Amniotic epithelial cell (primary cell): ENCODE measurements around the gene SHROOM4.

Source experiments
- DNase-seq: peaks from one replicate; pipeline ENCODE4 v3.0.0-alpha.2; 2010; ENCODE audit warnings: low read depth

SHROOM4 gene

DNA sequence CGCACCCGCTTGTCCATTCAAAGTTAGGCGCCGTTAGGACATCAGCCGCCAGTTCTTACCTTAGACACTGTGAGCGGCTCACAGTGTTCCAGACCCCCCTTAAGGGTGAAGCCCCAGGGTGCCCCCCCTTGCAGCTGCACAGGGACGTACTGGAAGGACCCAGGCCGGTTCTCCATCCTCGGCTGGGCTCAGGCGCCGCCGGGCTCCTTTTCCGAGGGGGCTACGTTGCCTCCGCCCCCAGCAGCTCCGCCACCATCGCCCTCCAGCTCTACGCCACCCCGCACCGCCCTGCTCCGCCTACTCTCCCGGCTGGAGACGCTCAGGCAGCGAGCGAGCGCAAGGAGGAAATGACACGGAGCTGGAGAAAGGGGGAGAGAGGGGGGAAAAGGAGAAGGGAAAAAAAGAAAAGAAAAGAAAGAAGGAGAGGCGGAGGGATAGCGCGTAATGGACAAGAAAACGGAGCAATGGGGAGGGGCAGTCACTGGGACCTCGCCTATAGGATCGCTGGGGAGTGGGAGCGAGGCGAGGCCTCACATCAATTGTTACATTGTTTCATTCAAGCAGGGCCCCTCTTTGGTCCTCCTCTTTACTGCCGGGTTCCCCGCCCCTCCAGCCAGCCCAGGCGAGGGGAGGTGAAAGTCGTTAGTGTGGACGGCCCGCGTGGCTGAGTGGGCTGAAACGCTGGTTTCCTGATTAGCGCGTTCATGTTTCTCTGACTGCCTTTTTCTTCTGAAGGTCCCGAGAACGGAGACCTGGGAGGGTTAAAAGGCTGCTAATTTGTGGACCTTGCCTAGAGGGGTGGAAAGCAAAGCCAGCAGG lies at the start of gene SHROOM4:
Gene SHROOM4 (minus strand): TSS at position 352 of the 819 bp plus-strand sequence. CDS start 176 bp downstream, at position 176.
- peak; percentile 64 for DNase-seq

DNA sequence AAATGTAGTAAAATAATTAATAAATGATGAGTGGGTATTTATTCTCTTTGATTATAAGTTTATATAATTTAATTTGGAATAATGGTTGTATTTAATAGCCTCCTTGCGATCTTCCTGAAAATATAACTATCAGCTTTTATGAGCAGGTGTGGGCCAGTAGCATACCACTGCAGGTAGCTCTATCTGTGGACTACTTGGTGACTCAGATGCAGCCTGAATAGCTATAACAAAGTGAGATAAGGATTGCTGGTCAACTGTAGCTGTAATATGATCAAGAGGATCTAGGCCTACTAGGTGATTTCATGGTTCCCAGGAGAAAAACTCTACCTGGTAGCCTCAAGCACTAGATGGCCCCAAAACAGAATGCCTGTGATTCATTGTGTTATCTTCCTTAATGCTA lies 49.5 kb upstream of the SHROOM4 start:
- DNase-seq = no peak

DNA sequence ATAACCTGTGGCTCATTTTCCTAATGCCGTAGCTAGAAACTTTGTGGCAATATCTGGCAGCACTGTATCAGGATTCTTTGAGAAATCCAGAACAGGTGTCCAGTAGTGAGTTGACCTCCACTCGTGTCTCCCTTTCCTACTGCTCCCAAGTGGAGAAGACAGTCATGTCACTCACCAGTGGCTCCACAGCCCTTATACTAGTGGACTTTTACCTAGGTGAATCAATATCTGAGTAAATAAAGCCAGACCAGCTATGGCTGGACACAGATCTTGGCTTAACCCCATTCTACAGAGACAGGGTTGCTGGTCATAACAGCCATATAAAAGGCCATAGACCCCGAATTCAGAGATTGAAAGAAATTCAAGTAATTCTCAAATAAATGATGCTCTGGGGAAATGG lies 46.5 kb upstream of the SHROOM4 start:
- no peak for DNase-seq

GRCh38 chrX:50858548-50858947 lies 44.6 kb upstream of the SHROOM4 start:
- DNase-seq = no peak

DNA sequence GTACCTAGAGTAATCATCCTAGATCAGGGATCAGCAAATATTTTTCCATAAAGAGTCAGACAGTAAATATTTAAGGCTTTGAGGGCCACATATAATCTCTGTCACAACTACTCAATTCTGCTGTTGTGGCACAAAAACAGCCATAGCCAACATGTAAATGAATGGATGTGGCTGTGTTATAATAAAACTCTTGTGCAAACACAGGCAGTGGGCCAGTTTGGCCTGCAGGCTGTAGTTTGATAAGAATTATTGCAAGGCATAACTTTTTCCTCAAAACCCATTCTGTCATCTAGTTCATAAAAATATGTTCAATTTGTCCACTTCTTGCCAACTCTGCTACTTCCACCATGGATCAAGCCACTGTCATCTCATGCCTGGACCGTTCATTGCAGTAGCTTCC lies 39.4 kb upstream of the SHROOM4 start:
- DNase-seq = no peak

GRCh38 chrX:50852524-50852923 lies 38.5 kb upstream of the SHROOM4 start:
- DNase-seq = no peak

- no peak for DNase-seq
These were observed 28.2 kb upstream of the SHROOM4 start for GRCh38 chrX:50842221-50842620.

DNA sequence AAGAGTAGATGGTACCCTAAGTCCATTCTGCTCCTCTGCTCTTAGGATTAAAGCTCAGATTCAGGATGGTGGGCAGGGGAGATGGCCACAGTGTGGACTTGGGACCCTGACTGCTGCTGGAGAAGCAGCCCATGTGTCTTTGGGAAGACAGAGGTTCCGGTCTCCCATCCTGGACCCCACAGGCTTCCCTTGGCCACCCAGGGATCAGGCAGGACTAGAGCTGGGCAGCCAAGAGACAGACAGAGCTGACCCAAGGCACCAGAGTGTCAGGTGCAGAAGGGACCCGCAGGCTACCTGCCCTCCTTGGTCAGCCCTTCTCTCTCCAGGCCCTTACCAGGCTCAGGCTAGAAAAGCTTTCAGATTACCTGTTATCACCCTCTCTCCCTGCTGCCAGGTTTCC lies 25.7 kb upstream of the SHROOM4 start:
- DNase-seq = no peak

DNA sequence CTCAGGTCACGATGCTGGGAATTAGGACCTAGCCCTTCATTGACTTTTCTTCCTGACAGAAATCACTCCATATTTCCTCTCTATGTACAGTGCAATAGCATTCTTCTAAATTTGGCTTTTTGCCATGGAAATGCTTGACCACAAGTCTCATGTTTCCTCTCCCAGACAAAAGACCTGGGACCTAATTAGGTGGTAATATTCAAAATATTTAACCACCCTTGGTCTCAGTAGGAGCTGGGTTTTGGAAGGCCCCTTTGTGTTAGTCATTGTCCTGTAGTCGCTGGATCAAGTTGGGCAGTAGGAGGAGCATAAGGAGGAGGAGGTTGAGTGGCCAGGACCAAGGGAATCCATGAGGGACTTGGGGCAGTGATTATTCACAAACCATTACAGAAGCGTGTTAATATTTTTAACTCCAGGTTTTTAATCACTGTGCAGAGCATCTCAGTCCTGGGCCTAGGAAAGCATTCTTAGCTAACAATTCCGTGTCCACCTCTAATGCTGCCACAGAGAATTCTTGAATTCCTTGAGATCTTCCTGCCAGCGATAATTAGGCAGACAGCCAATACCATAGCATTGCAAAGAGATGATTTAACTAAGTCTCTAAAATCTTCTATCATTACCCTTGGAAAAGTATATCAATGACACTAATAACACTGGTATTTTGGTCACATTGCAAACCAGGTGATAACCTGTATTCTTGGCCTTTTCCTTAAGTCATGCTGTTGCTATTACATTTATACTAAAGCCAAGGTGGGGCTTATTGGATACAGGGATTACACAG lies 25.0 kb upstream of the SHROOM4 start:
- peak; percentile 6 for DNase-seq

- DNase-seq = no peak
These were observed 14.0 kb upstream of the SHROOM4 start for GRCh38 chrX:50827996-50828395.

DNA sequence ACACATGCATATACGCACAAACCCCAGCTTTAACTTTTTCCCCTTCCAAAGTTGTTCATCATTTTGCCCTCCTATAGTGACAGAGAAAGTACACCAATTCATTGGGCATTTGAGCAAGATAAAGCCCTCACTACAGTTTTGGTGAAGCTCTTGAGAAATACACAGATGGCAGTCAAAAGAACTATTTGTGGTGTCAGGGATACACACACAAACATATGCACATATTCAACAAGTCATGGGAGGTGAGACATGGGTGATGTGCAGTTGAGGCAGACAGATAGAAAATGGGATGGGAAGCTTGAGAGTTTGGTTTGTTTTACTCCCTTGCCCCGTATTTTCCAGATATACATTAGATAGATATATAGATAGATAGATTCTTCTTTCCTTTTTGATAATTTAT lies 11.8 kb upstream of the SHROOM4 start:
- no peak for DNase-seq

- no peak for DNase-seq
These were observed 5.0 kb upstream of the SHROOM4 start for GRCh38 chrX:50818986-50819385.

DNA sequence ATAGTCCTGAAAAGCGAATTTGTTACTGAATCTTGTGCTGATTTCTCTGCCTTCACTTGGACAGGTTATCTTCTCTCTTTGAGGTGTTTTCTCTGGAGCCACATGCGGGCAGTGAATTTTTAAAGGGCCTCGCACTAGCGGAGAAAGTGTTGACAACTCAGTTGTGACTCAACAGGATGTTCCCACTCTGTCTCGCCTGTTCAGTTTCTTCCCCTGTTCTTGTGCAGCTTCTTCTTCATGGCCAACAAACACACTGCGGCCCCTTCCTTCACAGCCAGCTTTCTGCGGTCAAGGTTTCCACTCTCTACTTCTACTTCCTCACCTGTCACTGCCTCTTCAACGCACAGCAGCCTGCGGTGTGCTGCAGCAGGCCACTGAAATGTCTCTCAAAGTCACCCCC lies 1.1 kb upstream of the SHROOM4 start:
- peak; percentile 38 for DNase-seq

DNA sequence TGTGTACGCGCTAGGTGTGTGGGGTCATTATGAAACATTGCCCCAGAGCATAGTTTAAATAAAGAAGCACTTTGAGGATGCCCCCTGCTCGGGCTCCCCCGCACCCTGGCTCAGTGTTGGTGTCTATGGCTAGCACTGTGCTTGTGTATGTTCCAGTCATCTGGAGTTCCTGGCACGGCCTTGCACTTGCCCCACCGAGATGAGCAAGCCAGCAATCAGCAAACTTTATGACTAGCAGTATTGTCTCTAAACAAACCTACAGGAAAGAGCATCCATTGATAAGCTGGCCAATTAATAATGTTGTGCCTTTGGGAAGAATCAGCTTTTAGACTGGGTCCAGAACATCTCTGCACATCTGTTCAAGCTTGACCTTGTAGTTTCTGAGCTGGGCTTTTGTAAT lies 707 bp upstream of the SHROOM4 start:
- DNase-seq = peak; percentile 59

DNA sequence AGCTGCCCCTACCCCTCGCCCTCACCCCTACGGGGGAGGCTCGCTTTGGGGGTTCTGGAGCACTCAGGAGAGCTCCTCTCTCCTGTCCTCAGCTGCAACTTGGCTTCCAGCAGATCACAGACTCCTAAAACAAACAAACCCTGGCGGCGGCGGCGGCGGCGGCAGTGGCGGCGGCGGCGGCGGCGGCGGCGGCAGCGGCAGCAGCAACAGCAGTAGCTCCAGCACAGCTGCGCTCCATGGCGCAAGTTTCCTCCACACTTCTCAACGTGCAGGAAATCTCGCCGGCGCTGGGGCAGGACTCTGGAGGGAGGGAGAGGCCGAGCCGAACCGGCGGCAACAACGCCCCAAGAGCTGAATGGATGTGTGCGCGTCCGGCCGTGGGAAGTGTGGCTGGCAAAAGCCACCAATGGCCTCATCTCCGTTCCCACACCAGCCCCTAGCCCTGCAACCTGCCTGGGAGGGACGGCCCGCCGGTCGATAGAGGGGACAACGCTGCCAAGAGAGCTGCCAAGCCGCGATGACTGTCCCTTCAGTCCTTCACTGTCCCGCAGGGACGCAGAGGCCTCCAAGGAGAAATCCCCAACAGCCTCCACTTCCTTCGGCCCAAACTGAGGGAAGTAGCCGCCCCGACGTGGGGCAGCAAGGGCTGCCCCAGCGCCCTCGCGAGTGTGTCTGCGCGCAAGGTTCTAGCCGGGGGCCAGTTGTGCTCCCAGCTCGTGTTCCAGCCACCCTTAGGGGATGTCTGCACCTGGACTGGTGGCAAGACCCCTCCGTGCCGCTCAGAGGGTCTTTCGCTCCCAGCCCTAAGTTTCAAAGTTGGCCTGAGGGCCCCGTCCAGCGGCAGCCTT lies 775 bp downstream of the SHROOM4 start:
- DNase-seq = peak; percentile 47

GRCh38 chrX:50805276-50805675 lies 8.7 kb downstream of the SHROOM4 start:
- no peak for DNase-seq

GRCh38 chrX:50801135-50801534 lies 12.9 kb downstream of the SHROOM4 start:
- DNase-seq = no peak

DNA sequence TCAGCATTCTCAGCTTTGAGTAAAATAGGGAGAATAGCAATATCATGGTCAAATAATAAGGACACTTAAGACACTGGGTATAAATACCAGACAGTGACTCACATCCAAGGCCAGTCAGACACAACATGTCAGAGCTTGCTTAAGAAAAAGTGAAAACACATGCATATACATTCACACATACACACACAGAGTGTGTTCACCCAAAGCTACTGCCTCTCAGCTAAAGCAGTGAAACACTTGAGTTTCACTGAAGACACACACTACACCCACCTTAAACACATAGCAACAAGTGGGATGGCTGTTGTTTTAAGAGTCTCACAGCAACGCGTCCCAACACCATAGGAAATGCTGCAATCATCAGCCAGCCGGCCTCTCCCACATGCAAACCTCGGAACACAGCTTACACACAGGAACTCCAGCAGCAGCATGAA lies 14.4 kb downstream of the SHROOM4 start:
- DNase-seq = peak; percentile 73

DNA sequence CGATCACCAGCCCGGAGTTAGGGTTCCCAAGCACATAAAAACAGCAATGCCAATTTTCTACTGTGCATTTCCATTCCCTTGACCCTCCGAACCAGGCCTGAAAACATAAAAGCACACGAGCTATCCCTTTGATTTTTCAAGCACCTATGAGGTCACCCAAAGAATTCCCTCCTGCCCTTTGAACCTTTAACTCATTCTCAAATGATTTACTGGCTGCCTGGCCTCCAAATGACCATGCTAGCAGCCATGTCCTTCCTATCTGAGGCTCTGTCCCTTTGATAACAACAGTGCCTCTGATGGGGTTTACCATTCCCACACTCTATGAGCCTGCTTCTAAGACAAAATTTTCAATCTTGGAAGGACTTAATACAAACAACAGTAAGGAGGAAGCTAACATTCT lies 15.2 kb downstream of the SHROOM4 start:
- DNase-seq = no peak

DNA sequence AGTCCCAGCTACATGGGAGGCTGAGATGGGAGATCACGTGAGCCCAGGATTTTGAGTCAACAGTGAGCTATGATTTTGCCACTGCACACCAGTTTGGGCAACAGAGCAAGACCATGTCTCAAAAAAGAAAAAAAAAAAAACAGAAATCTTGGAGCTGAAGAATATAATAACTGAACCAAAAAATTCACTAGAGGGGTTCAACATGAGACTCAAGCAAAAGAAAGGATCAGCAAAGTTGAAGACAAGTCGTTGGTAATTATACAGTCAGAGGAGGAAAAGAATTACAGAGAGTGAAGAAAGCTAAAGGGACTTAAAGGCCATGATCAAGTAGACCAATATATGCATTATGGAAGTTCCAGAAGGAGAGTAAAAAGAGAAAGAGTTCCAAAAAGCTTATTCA lies 26.9 kb downstream of the SHROOM4 start:
- no peak for DNase-seq

DNA sequence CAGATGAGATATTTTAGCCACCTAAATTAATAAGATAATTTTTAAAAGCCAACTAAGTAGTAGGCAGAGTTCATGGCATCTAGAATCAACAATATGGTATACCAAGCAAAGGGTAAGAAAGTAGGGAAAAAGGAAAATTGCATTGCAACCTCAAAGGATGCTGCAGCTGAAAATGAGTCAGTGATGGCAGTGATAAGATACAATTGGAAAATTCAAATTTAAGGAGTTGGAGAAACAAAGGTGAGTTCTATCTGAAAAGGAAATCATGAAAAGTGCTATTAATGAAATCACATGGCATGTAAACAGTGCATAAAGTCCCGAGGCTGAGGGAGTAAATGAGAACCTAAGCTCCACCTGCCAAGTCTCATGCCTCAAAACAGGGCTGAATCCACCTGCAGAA lies 33.9 kb downstream of the SHROOM4 start:
- DNase-seq = no peak

DNA sequence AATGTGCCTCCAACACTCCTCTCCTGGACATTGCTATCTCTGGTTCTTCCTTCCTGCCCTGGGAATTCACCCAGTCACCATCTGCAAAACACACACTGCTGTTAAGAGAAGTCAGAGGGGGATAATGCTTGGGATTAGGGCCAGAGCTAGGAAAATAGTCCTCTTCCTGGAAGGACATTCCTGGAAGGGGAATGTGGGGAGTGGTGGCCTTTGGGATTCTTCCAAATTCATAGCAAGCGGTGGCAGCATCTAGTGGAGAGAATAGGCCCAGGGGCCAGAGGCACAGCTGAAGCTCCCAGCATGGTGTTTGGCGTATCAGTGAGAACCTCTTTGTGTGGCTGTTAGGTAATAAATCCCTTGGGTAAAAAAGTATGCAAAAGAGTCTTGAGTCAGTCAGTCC lies 34.3 kb downstream of the SHROOM4 start:
- DNase-seq = no peak
